Activated CD4-positive, alpha-beta memory T cell treated with anti-CD3 and anti-CD28 coated beads, Interleukin-2, amount 10 ng/mL, durations not matched to agents 7 days and 5 days (primary cell): Measurements from ENCODE around the gene POLR1E. TPM values are rescaled to one million over a fixed set of nuclear protein-coding genes. Genes with fewer than 3 reads are reported as not detected.
A peak's percentile ranks its signal among the peaks of the same experiment; 100 is the strongest.

ENCODE experiments used
- CTCF ChIA-PET: fragments of 350-600 bp; sonication (Branson Sonifier 250); formaldehyde crosslinking; loops from one replicate; lab custom pipeline; 2021; ENCODE audit warnings: antibody characterized with exemption, inconsistent platforms; lab: Charles Lee
- POLR2A ChIA-PET: fragments of 350-600 bp; sonication (Branson Sonifier 250); formaldehyde crosslinking; loops from one replicate; lab custom pipeline; 2021; ENCODE audit warnings: antibody characterized with exemption; lab: Charles Lee
- DNase-seq: peaks from one replicate; pipeline ENCODE4 v3.0.0-alpha.2; 2020
- H3K27ac Mint-ChIP-seq: one replicate; pipeline ENCODE4 v1.8.0; 2021; ENCODE audit warnings: mild to moderate bottlenecking, mixed read lengths
- H3K27me3 Mint-ChIP-seq: one replicate; pipeline ENCODE4 v1.8.0; 2021; ENCODE audit warnings: mixed read lengths
- H3K36me3 Mint-ChIP-seq: one replicate; pipeline ENCODE4 v1.8.0; 2021; ENCODE audit warnings: low read depth, mixed read lengths
- H3K4me1 Mint-ChIP-seq: one replicate; pipeline ENCODE4 v1.8.0; 2021; ENCODE audit warnings: mixed read lengths
- H3K4me3 Mint-ChIP-seq: one replicate; pipeline ENCODE4 v1.8.0; 2021; ENCODE audit warnings: mild to moderate bottlenecking, mixed read lengths
- H3K9me3 Mint-ChIP-seq: one replicate; pipeline ENCODE4 v1.8.0; 2021; ENCODE audit warnings: mixed read lengths
- total RNA-seq, 2 experiments: library from RNA; stranded (reverse); gene quantifications; one replicate each; pipeline ENCODE4 v1.2.3, GENCODE V29; 2021

Gene POLR1E
- total RNA-seq = 10 to 100 TPM; 27.6 to 29.2 TPM

GRCh38 chr9:37485389-37486255, at the start of gene POLR1E:
Gene POLR1E (plus strand): TSS chr9:37485948. CDS start chr9:37486048, 100 bp downstream.
- Mint-ChIP-seq H3K36me3 (peaks cover 30% of the 10 kb centered on the region), H3K9me3 (no peaks in the 10 kb centered on the region), H3K27ac (peak within 1 kb of the TSS; percentile 93), H3K4me1 (peaks cover 42% of the 10 kb centered on the region), H3K4me3 (peak within 1 kb of the TSS; percentile 99), H3K27me3 (peaks cover 7% of the 10 kb centered on the region)
- ChIA-PET POLR2A (interaction anchor here (0.6 to 5.7 kb wide), 26 partner anchors 10 to 998 kb away, joined by 3 to 75 read pairs (median 4); partner anchors contain the start of genes EXOSC3, FBXO10, GRHPR and SLC25A51), CTCF (interaction anchor here (1.4 to 2.5 kb wide), 2 partner anchors 12 to 107 kb away, joined by 6 read pairs; partner anchors contain the start of gene TOMM5)
- peak; percentile 97 for DNase-seq

GRCh38 chr9:37436540-37436939, 49.2 kb upstream of the POLR1E start:
- DNase-seq = no peak
- Mint-ChIP-seq H3K4me1 (peaks cover 5% of the 10 kb centered on the region), H3K27ac (no peak overlapping the region), H3K36me3 (peaks cover 35% of the 10 kb centered on the region), H3K4me3 (no peak overlapping the region), H3K9me3 (no peaks in the 10 kb centered on the region), H3K27me3 (no peaks in the 10 kb centered on the region)
- ChIA-PET CTCF (interaction anchor here (1.4 kb wide), 1 partner anchor 44 kb away, joined by 4 read pairs; no protein-coding TSS in a partner anchor), POLR2A (no interaction called here)

- peaks cover 5% of the 10 kb centered on the region for H3K4me1 Mint-ChIP-seq
These were observed 48.7 kb upstream of the POLR1E start for GRCh38 chr9:37437010-37437409.

GRCh38 chr9:37437621-37438020, 48.1 kb upstream of the POLR1E start:
- H3K27me3 Mint-ChIP-seq = no peaks in the 10 kb centered on the region
- H3K4me1 Mint-ChIP-seq = peaks cover 4% of the 10 kb centered on the region
- POLR2A ChIA-PET = no interaction called here
- H3K4me3 Mint-ChIP-seq = no peak overlapping the region
- no peak overlapping the region for H3K27ac Mint-ChIP-seq
- H3K36me3 Mint-ChIP-seq = peaks cover 42% of the 10 kb centered on the region
- no peak for DNase-seq
- CTCF ChIA-PET = no interaction called here
- H3K9me3 Mint-ChIP-seq = no peaks in the 10 kb centered on the region

More at GRCh38 chr9:37437010-37437409, 48.7 kb upstream of the POLR1E start:
- CTCF ChIA-PET = no interaction called here
- no peak overlapping the region for H3K27ac Mint-ChIP-seq
- H3K9me3 Mint-ChIP-seq = no peaks in the 10 kb centered on the region
- no peak overlapping the region for H3K4me3 Mint-ChIP-seq
- no peaks in the 10 kb centered on the region for H3K27me3 Mint-ChIP-seq
- peaks cover 39% of the 10 kb centered on the region for H3K36me3 Mint-ChIP-seq
- no peak for DNase-seq
- POLR2A ChIA-PET = no interaction called here

GRCh38 chr9:37438359-37438758, 47.4 kb upstream of the POLR1E start:
- H3K27ac Mint-ChIP-seq = no peak overlapping the region
- no peak for DNase-seq
- ChIA-PET POLR2A (no interaction called here), CTCF (no interaction called here)
- H3K9me3 Mint-ChIP-seq = no peaks in the 10 kb centered on the region
- H3K4me1 Mint-ChIP-seq = no peaks in the 10 kb centered on the region
- no peaks in the 10 kb centered on the region for H3K27me3 Mint-ChIP-seq
- no peak overlapping the region for H3K4me3 Mint-ChIP-seq
- H3K36me3 Mint-ChIP-seq = peaks cover 39% of the 10 kb centered on the region

- Mint-ChIP-seq H3K36me3 (peaks cover 36% of the 10 kb centered on the region), H3K27me3 (no peaks in the 10 kb centered on the region), H3K4me1 (no peaks in the 10 kb centered on the region), H3K9me3 (no peaks in the 10 kb centered on the region), H3K4me3 (no peak overlapping the region), H3K27ac (no peak overlapping the region)
- no peak for DNase-seq
- ChIA-PET POLR2A (no interaction called here), CTCF (no interaction called here)
These were observed 43.9 kb upstream of the POLR1E start for GRCh38 chr9:37441776-37442370.

- DNase-seq = no peak
- no peaks in the 10 kb centered on the region for H3K9me3 Mint-ChIP-seq
- no peaks in the 10 kb centered on the region for H3K4me1 Mint-ChIP-seq
- no peaks in the 10 kb centered on the region for H3K27me3 Mint-ChIP-seq
- H3K4me3 Mint-ChIP-seq = no peak overlapping the region
- no peak overlapping the region for H3K27ac Mint-ChIP-seq
- H3K36me3 Mint-ChIP-seq = peaks cover 31% of the 10 kb centered on the region
- ChIA-PET POLR2A (interaction anchor here (0.7 kb wide), 1 partner anchor 10 kb away, joined by 3 read pairs; no protein-coding TSS in a partner anchor), CTCF (no interaction called here)
These were observed 43.2 kb upstream of the POLR1E start for GRCh38 chr9:37442556-37442955.

- no peak for DNase-seq
- H3K4me3 Mint-ChIP-seq = no peak overlapping the region
- H3K4me1 Mint-ChIP-seq = no peaks in the 10 kb centered on the region
- ChIA-PET CTCF (no interaction called here), POLR2A (interaction anchor here (0.7 kb wide), 1 partner anchor 11 kb away, joined by 3 read pairs; no protein-coding TSS in a partner anchor)
- H3K27ac Mint-ChIP-seq = no peak overlapping the region
- no peaks in the 10 kb centered on the region for H3K9me3 Mint-ChIP-seq
- H3K36me3 Mint-ChIP-seq = peaks cover 27% of the 10 kb centered on the region
- H3K27me3 Mint-ChIP-seq = no peaks in the 10 kb centered on the region
These were observed 42.2 kb upstream of the POLR1E start for GRCh38 chr9:37443566-37443965.

GRCh38 chr9:37444890-37445289, 40.9 kb upstream of the POLR1E start:
- no peak overlapping the region for H3K4me3 Mint-ChIP-seq
- DNase-seq = no peak
- no peaks in the 10 kb centered on the region for H3K4me1 Mint-ChIP-seq
- POLR2A ChIA-PET = no interaction called here
- no peaks in the 10 kb centered on the region for H3K9me3 Mint-ChIP-seq
- peaks cover 29% of the 10 kb centered on the region for H3K36me3 Mint-ChIP-seq
- CTCF ChIA-PET = no interaction called here
- H3K27ac Mint-ChIP-seq = no peak overlapping the region
- H3K27me3 Mint-ChIP-seq = no peaks in the 10 kb centered on the region

- Mint-ChIP-seq H3K4me3 (no peak overlapping the region), H3K27ac (no peak overlapping the region), H3K9me3 (no peaks in the 10 kb centered on the region), H3K27me3 (no peaks in the 10 kb centered on the region), H3K36me3 (peaks cover 26% of the 10 kb centered on the region), H3K4me1 (no peaks in the 10 kb centered on the region)
- CTCF ChIA-PET = interaction anchor here (0.5 kb wide), 1 partner anchor 412 kb away, joined by 3 read pairs; the partner anchor contains the start of gene PAX5
- POLR2A ChIA-PET = no interaction called here
- no peak for DNase-seq
These were observed 39.9 kb upstream of the POLR1E start for GRCh38 chr9:37445832-37446231.

GRCh38 chr9:37446401-37446800, 39.3 kb upstream of the POLR1E start:
- POLR2A ChIA-PET = no interaction called here
- DNase-seq = no peak
- CTCF ChIA-PET = interaction anchor here (0.5 kb wide), 1 partner anchor 412 kb away, joined by 3 read pairs; the partner anchor contains the start of gene PAX5
- H3K27me3 Mint-ChIP-seq = no peaks in the 10 kb centered on the region
- H3K27ac Mint-ChIP-seq = no peak overlapping the region
- peaks cover 22% of the 10 kb centered on the region for H3K36me3 Mint-ChIP-seq
- H3K4me3 Mint-ChIP-seq = no peak overlapping the region
- no peaks in the 10 kb centered on the region for H3K9me3 Mint-ChIP-seq
- H3K4me1 Mint-ChIP-seq = no peaks in the 10 kb centered on the region

GRCh38 chr9:37447111-37447510, 38.6 kb upstream of the POLR1E start:
- no peak overlapping the region for H3K4me3 Mint-ChIP-seq
- no peak overlapping the region for H3K27ac Mint-ChIP-seq
- no peak for DNase-seq
- no peaks in the 10 kb centered on the region for H3K9me3 Mint-ChIP-seq
- H3K36me3 Mint-ChIP-seq = peaks cover 18% of the 10 kb centered on the region
- CTCF ChIA-PET = no interaction called here
- peaks cover 4% of the 10 kb centered on the region for H3K4me1 Mint-ChIP-seq
- POLR2A ChIA-PET = no interaction called here
- H3K27me3 Mint-ChIP-seq = no peaks in the 10 kb centered on the region
